CD4-positive, alpha-beta T cell treated with Interleukin-4 for 4 hours (primary cell): ENCODE results near the gene TSEN15.

Experiments used
- DNase-seq: peaks from one replicate; pipeline ENCODE4 v3.0.0-alpha.2; 2020

The TSEN15 gene

DNA sequence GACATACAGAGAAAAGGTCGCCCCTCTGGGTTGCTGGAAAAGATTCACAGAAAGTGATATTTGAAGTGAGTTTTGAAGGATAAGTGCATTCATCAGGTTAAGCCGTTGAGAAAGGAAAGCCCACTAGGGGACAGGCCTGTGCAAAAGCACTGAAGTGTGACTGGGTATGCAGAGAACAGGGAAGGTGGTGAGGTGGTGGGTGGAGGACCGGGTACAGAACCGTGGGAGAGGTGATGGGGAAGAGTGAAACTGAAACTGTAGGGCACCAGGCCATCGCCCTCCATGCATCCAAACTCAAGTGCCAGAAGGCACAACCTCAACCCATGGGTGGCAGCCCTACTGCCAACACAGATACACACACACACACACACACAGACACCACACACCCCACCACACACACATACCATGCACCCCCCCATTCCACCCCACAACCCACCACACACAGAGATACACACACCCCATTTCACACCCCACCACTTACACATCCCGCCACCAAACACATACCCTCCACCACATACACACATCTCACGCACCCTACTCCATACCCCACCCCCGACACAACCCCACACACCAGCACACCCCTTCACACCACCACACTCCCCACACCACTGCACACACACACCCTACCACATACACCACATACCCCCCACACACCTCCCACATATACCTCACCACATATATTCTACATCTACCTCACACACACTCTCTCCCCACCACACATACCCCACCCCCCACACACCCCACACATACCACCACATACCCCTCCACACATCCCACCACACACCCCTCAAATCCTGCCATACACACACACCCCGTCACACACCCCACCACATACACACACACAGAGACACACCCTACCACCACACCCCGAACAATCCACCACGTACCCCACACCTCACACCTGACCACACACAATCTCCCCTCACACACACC lies 59.0 kb downstream of the TSEN15 start:
- peak; percentile 18 for DNase-seq

DNA sequence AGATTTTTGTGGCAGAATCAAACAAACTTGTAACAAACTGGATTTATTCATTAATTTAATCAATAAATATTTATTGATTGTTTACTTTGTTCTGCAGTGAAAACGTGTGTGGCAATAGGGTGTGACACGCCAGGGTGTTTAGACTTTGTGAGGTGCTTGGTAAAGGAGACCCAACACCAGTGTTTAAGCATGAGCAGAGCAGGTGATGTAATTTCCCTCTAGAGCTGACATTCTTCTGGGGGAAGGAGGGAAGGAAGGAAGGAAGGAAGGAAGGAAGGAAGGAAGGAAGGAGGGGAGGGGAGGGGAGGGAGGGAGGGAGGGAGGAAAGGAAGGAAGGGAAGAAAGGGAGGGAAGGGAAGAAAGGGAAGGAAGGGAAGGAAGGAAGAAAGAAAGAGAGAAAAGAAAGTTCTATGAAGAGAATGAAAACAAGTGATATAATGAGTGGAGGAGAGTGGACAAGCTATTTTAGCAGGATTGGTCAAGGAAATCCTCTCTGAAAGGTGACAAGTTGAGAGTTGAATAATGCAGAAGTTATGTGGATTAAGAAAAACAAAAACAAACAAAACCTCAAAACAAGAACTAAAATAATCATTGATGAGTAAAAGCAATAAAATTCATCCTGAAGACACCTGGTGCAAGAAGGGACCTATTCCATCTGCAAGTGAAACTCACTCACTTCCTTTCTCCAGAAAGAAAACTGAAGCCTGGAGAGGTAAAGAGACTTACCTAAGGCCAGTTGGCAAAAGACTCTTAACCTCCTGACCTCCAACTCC lies 60.8 kb downstream of the TSEN15 start:
- no peak for DNase-seq

DNA sequence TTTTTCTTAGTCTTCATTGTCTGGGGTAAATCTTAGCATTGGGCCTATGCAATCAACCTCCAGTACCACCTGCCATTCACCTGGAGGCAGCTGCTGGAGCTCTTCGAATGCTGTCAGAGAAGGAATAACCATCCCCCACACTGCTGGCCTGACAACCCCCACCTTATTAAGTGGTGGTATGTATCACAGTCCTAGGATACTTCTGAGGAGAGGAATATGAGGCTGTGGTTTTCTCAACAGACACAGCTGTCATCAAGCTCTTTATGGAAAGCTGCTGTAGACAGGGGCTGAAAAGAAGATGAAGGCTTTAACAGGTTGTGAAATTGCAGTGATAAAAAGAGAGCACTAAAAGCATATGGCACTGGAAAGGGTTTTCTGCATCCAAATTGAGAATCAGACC lies 61.7 kb downstream of the TSEN15 start:
- no peak for DNase-seq

DNA sequence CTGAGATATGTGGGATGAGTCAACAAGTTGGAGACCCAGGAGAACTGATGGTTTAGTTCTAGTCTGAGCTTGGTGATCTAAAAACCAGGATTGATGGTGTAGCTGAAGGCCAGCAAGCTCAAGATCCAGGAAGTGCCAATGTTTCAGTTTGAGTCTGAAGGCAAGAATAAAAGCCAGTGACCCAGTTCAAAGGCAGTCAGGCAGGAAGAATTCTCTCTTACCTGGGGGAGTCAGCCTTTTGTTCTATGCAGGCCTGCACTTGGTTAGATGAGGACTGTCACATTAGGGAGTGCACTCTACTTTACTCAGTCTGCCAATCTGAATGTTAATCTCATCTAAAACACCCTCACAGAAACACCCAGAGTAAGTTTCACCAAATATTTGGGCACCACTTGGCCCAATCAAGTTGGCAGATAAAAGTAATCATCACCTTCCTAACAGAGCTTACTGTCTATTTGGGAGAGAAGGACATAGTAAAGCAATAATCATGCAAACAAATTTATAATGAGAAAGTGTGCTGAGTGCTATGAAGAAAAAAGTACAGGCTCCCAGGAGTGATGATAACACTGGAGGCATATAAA lies 63.4 kb downstream of the TSEN15 start:
- DNase-seq: no peak

DNA sequence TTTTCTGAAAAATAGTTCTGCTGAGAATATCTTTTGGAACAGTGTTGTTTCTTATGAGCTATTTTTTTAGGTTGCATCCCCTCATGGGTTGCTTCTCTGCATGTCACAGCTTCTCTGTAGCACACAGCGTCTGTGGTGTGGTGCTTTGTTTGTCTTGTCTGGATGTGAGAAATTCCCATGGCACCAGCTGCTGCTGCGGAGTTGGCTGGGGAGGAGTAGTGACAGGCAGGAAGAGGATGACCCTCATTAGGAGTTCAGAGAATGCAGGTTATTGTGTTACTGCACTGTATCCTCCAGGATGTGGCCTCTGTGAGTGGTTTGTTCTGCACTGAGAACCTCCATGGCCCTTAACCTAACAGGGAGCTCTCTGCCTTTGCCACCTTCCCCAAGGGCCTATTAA lies 64.8 kb downstream of the TSEN15 start:
- DNase-seq: no peak

DNA sequence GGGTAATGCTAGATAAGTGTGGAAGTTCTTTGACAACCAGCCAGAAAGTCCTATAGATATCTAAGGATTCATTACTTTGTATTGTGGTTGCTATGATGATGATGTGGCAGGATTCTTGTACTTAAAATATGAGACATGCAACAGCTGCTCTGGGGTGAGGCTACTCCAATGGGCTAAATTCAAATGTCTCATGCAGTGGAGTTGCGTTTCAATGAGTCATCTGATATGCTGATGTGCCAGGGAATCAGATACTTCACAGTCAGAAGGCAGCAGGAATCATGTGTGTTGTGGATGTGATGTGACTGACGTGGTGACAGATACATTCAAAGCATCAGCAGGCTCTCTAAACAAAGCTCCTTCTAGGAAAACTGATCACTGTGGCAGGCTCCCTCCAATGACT lies 66.5 kb downstream of the TSEN15 start:
- no peak for DNase-seq
